GM10266 (cell line): ENCODE measurements around the gene HNRNPM.

ENCODE experiments used
- DNase-seq: peaks from one replicate; pipeline ENCODE4 v3.0.0; 2012; ENCODE audit errors: extremely low spot score
- TF ChIP-seq, protein P1 (sequence below): IDR thresholded peaks from 2 replicates; pipeline ENCODE4 v1.5.1; 2012; ENCODE audit warnings: mild to moderate bottlenecking, low read depth; ENCODE audit not compliant: control insufficient read depth, insufficient read depth; ENCODE audit errors: missing control alignments

The HNRNPM gene, protein sequence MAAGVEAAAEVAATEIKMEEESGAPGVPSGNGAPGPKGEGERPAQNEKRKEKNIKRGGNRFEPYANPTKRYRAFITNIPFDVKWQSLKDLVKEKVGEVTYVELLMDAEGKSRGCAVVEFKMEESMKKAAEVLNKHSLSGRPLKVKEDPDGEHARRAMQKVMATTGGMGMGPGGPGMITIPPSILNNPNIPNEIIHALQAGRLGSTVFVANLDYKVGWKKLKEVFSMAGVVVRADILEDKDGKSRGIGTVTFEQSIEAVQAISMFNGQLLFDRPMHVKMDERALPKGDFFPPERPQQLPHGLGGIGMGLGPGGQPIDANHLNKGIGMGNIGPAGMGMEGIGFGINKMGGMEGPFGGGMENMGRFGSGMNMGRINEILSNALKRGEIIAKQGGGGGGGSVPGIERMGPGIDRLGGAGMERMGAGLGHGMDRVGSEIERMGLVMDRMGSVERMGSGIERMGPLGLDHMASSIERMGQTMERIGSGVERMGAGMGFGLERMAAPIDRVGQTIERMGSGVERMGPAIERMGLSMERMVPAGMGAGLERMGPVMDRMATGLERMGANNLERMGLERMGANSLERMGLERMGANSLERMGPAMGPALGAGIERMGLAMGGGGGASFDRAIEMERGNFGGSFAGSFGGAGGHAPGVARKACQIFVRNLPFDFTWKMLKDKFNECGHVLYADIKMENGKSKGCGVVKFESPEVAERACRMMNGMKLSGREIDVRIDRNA

DNA sequence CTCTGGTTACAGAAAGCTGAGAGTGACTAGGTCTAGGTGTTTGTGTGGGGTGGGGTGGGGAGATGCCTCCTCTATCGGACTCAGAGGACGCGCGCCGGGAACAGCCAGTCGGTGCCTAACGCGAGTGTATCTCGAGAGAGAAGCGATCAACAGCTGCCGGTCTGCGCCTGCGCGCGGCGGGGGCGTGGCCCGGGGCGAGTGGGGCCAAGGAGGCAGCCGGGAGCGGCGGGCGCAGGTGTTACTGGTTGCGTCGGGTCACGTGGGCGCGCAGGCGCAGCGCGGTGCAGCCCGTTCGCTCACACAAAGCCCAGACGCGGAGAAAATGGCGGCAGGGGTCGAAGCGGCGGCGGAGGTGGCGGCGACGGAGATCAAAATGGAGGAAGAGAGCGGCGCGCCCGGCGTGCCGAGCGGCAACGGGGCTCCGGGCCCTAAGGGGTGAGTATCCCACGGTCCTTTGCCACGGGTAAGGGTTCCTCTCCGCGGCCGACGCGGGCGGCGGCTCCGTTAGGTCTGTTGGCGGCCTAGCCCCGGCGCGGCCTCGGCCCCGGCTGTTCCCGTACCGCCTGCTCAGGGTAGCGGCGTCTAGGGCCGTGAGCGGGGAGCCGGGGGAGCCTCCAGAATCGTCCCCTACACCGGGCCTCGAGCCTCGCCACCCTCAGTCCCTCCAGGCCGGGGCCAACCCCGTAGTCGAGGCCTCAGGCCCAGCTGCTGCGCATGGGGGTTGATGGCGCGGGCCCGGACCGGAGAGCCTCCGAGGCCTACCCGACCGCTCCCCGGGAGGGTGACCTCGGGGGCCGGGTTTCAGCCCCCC, at the start of gene HNRNPM:
Gene HNRNPM, plus strand, starts transcription at position 299 of the 811 bp plus-strand sequence. Its CDS starts 24 bp downstream, at position 323.
- DNase-seq, result peak; percentile 98
- TF ChIP-seq, protein P1, sequence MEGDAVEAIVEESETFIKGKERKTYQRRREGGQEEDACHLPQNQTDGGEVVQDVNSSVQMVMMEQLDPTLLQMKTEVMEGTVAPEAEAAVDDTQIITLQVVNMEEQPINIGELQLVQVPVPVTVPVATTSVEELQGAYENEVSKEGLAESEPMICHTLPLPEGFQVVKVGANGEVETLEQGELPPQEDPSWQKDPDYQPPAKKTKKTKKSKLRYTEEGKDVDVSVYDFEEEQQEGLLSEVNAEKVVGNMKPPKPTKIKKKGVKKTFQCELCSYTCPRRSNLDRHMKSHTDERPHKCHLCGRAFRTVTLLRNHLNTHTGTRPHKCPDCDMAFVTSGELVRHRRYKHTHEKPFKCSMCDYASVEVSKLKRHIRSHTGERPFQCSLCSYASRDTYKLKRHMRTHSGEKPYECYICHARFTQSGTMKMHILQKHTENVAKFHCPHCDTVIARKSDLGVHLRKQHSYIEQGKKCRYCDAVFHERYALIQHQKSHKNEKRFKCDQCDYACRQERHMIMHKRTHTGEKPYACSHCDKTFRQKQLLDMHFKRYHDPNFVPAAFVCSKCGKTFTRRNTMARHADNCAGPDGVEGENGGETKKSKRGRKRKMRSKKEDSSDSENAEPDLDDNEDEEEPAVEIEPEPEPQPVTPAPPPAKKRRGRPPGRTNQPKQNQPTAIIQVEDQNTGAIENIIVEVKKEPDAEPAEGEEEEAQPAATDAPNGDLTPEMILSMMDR, result no peak

DNA sequence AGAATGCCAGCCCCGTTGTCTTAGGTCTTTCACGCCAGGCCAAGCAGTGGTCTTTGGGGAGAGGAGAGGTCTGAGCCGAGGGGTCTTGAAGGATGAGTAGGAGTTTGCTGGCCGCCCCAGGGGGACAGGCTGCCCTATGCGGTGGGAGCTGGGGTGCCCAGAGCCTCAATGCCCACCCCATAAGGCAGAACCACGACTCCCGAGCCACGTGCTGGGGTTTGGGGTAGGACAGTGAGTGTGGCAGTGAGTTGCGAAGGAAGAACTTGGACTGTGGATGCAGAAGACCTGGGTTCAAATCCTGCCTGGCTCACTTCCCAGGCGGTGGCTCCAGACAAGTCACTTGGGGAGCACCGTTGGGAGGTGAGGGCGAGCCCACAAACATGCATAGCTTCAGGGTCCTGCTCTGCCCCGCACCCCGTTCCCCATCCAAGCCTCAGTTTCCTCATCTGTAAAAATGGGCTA, 49.1 kb upstream of the HNRNPM start:
- TF ChIP-seq, protein P1, result no peak

DNA sequence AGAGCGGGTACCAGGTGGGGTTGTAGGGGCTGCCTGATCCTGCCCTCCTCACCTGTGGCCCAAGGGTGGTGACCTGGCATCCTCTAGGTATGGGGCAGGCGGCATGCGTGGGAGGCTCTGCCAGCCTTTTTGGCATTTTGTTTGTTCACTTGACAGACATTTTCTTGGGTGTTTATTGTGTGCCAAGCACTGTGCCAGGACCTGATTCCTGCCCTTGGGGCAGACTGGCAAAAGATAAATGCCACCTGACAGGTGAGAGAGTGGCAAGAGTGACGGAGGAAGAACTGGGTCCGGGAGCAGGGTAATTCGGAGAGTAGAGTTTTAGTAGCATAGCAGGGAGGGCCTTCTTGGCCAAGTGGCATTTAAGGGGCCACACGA, 48.6 kb upstream of the HNRNPM start:
- TF ChIP-seq, protein P1, result no peak
- DNase-seq, result no peak

More for the DNA sequence above, 49.1 kb upstream of the HNRNPM start:
- DNase-seq, result no peak

DNA sequence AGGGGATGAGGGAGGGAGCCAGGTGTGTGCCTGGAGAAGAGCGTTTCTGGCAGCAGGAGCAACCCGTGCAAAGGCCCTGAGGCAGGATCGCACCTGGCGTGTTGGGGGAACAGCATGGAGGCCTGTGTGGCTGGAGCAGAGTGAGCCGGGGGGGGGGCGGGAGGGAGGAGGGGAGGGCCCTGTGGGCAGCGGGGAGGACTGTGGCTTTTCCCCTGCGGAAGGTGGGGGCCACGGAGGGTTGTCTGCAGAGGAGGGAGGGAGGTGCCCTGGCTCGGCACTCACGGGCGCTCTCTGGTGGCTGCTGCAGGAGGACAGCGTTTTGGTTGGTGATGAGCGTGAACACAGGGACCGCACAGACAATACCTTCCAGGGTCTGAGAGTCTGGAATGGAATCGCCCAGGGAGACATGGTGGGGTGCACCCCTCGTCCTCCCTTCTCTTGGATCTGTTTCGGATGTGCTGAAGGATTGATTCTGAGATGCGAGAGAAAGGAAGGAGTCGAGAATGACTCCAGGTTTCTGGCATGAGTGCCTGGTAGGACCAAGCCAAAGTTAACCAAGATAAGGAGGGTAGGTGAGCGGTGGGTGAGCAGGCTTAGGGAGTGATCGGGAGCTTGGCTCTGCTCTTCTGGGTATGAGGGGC, 48.1 kb upstream of the HNRNPM start:
- DNase-seq, result peak; percentile 91
- TF ChIP-seq, protein P1, result peak; percentile 66

DNA sequence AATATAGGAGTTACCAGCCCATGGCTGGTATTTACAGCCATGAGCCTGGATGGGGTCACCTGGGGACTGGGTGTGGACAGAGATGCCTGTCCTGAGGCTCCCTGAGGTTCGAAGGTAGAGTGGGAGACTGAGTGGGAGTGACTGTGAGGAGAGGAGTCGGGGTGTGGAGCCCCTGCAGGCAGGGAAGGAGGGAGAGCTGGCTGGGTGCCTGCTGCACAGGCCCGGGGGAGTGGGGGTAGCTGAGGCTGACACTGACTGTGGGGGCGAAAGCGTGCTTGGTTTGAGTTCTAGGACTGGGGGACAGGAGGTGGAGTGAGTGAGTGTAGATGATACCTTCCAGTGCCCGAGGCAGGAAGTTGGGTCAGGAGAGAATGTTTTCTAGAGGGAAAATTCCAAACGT, 47.5 kb upstream of the HNRNPM start:
- no peak for DNase-seq

DNA sequence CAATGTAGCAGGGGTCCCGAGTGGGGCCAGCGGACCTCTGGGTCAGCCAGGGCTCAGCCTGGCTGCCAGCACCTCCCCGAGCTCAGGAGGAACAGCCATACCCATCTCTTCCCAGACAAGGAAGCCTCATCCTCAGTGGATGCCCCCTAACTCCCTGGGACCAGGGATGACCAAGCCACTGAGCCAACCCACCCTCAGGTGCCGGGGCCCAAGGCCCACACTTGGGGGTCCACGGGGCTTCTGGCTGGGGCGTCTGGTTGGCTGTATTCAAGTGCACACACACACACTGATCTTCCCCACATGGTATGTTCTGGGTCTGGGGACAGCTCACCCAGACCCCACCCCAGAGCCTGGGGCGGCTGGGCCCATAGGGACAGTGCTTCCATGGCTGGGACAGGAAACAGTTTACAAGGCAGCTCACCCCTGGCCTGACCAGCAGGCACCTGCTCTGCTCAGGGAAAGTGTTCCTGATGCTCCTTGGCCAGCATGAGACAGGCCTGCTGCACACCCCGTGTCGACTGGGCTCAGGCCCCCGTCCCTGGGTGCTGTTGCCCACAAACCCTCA, 46.9 kb upstream of the HNRNPM start:
- TF ChIP-seq, protein P1, result no peak
- no peak for DNase-seq

More for the DNA sequence above, 47.5 kb upstream of the HNRNPM start:
- TF ChIP-seq, protein P1, result no peak
